AG04449 (cell line): ENCODE data around the gene LIPK.

Source experiments
- CTCF ChIA-PET: fragments of 350-600 bp; formaldehyde crosslinking; extraction: SDS; loops from one replicate; lab custom pipeline; 2021; ENCODE audit warnings: antibody characterized with exemption; lab: Yijun Ruan, JAX
- POLR2A ChIA-PET: fragments of 400-600, 350-600 bp; formaldehyde crosslinking; extraction: SDS; loops from one replicate; lab custom pipeline; 2020; ENCODE audit warnings: antibody characterized with exemption, inconsistent platforms; lab: Yijun Ruan, JAX
- DNase-seq: peaks from one replicate; pipeline ENCODE4 v3.0.0-alpha.2; 2010; ENCODE audit warnings: low read depth, low spot score
- H3K4me3 ChIP-seq: 2 replicates; pipeline ENCODE4 v1.5.1; 2011; ENCODE audit warnings: low read depth, mild to moderate bottlenecking, control low read depth, low read length
- TF ChIP-seq, protein P1 (sequence below): IDR thresholded peaks from one replicate; pipeline ENCODE4 v1.5.1; 2011; ENCODE audit warnings: mild to moderate bottlenecking, moderate library complexity, low read length, control low read depth, inconsistent platforms; ENCODE audit not compliant: insufficient read depth; ENCODE audit errors: missing control alignments

The LIPK gene

DNA sequence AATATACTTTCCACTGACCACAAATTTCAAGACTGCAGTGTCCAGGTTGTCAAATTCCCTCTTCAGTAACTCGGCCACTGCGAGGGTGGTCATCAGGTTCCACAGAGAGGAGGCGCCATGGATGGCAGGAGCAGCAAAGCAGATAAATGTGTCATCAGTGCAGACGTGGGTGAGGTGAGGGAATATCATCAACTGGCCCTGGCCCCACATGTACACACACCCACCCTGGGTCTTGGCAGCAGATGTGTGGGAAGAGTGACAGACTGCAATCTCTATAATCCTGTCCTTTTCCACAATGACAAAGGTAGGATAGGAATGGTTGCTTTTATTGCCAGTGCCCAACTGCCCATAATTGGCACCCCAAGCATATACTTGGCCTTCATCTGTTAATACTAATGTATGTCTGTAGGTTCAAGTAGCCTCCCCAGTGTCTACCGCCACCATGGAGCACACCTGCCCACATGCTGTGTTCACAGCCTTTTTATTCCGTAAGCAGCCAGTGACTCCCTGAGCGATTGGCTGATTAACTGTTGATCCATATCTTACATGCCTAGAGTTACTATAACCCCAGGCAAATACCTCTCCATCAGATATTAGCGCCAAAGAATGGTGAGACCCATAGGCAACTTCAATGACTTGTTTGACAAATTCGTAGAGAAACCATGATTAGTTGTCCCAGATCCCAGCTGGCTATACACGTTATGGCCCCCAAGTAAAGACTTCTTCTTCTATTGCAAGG, 80.2 kb downstream of the LIPK start:
- no peak for DNase-seq
- POLR2A ChIA-PET: no interaction called here
- CTCF ChIA-PET: no interaction called here
- no peak overlapping the region for H3K4me3 ChIP-seq
- TF ChIP-seq, protein P1, sequence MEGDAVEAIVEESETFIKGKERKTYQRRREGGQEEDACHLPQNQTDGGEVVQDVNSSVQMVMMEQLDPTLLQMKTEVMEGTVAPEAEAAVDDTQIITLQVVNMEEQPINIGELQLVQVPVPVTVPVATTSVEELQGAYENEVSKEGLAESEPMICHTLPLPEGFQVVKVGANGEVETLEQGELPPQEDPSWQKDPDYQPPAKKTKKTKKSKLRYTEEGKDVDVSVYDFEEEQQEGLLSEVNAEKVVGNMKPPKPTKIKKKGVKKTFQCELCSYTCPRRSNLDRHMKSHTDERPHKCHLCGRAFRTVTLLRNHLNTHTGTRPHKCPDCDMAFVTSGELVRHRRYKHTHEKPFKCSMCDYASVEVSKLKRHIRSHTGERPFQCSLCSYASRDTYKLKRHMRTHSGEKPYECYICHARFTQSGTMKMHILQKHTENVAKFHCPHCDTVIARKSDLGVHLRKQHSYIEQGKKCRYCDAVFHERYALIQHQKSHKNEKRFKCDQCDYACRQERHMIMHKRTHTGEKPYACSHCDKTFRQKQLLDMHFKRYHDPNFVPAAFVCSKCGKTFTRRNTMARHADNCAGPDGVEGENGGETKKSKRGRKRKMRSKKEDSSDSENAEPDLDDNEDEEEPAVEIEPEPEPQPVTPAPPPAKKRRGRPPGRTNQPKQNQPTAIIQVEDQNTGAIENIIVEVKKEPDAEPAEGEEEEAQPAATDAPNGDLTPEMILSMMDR: no peak

- no peak overlapping the region for H3K4me3 ChIP-seq
- POLR2A ChIA-PET: interaction anchor here (0.6 kb wide), 1 partner anchor 93 kb away, joined by 3 read pairs; the partner anchor contains the start of gene STAMBPL1
- DNase-seq: no peak
- TF ChIP-seq, protein P1: no peak
- CTCF ChIA-PET: no interaction called here
Observed at GRCh38 chr10:88787463-88787862, 81.4 kb downstream of the LIPK start.

DNA sequence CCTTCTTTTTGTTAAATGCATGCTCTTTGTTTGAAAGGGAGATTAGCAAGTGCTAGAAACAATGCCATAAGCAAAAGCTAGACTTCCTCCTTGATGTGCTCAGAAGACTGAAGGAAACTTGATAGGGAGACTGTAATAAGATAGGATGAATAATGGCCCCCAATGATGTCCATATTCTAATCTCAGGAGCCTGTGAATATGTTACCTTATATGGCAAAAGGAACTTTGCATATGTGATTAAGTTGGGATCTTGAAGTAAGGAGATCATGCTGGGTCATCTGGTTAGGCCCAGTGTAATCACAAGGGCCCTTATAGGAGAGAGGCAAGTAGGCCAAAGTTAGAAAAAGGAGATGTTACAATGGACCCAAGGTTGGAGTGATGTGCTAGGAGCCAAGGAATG, 82.9 kb downstream of the LIPK start:
- POLR2A ChIA-PET: no interaction called here
- no peak for DNase-seq
- no peak overlapping the region for H3K4me3 ChIP-seq
- CTCF ChIA-PET: interaction anchor here (0.7 to 1.1 kb wide), 3 partner anchors 16 to 224 kb away, joined by 3 to 5 read pairs (median 3); no protein-coding TSS in a partner anchor
- TF ChIP-seq, protein P1: no peak

GRCh38 chr10:88791924-88792323, 85.9 kb downstream of the LIPK start:
- H3K4me3 ChIP-seq: no peak overlapping the region
- no peak for DNase-seq
- CTCF ChIA-PET: interaction anchor here (0.8 to 1.6 kb wide), 4 partner anchors 17 to 227 kb away, joined by 3 to 6 read pairs (median 4); no protein-coding TSS in a partner anchor
- TF ChIP-seq, protein P1: peak; percentile 33
- POLR2A ChIA-PET: no interaction called here

GRCh38 chr10:88792661-88793060, 86.6 kb downstream of the LIPK start:
- CTCF ChIA-PET: interaction anchor here (0.8 to 1.6 kb wide), 4 partner anchors 16 to 228 kb away, joined by 3 to 6 read pairs (median 4); no protein-coding TSS in a partner anchor
- DNase-seq: no peak
- H3K4me3 ChIP-seq: no peak overlapping the region
- POLR2A ChIA-PET: no interaction called here
- TF ChIP-seq, protein P1: no peak

- DNase-seq: no peak
- CTCF ChIA-PET: interaction anchor here (0.9 to 2.6 kb wide), 5 partner anchors 16 to 228 kb away, joined by 3 to 13 read pairs (median 4); no protein-coding TSS in a partner anchor
- POLR2A ChIA-PET: interaction anchor here (0.7 kb wide), 1 partner anchor 26 kb away, joined by 5 read pairs; no protein-coding TSS in a partner anchor
- H3K4me3 ChIP-seq: no peak overlapping the region
- TF ChIP-seq, protein P1: no peak
Observed at GRCh38 chr10:88793712-88794299, 87.8 kb downstream of the LIPK start.
